Neural progenitor cell (in vitro differentiated cells): ENCODE results near the gene FAM151A.

Source experiments
- EZH2 ChIP-seq: fragments of 200-600 bp; sonication (generic); IDR thresholded peaks from 2 replicates; pipeline ENCODE4 v1.6.1; 2017; ENCODE audit warnings: antibody characterized with exemption, mild to moderate bottlenecking, moderate library complexity
- TF ChIP-seq, protein P1 (sequence below): fragments of 200-600 bp; sonication (generic); IDR thresholded peaks from 2 replicates; pipeline ENCODE4 v1.5.1; 2017; ENCODE audit warnings: antibody characterized with exemption, mild to moderate bottlenecking

- TF ChIP-seq, protein P1, sequence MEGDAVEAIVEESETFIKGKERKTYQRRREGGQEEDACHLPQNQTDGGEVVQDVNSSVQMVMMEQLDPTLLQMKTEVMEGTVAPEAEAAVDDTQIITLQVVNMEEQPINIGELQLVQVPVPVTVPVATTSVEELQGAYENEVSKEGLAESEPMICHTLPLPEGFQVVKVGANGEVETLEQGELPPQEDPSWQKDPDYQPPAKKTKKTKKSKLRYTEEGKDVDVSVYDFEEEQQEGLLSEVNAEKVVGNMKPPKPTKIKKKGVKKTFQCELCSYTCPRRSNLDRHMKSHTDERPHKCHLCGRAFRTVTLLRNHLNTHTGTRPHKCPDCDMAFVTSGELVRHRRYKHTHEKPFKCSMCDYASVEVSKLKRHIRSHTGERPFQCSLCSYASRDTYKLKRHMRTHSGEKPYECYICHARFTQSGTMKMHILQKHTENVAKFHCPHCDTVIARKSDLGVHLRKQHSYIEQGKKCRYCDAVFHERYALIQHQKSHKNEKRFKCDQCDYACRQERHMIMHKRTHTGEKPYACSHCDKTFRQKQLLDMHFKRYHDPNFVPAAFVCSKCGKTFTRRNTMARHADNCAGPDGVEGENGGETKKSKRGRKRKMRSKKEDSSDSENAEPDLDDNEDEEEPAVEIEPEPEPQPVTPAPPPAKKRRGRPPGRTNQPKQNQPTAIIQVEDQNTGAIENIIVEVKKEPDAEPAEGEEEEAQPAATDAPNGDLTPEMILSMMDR, result no peak
- no peak for TF ChIP-seq EZH2
Observed at GRCh38 chr1:54658164-54658913, 35.0 kb upstream of the FAM151A start.
